ENCODE measurements around the gene TEX48.

Gene TEX48

GRCh38 chr9:114681594-114682332 lies at the start of gene TEX48:
TEX48 (minus strand) TSS chr9:114682192; CDS start chr9:114671723, 10,469 bp downstream.
- DNase-seq = peak; percentile 72

GRCh38 chr9:114731701-114732100 lies 49.7 kb upstream of the TEX48 start:
- no peak for DNase-seq

DNA sequence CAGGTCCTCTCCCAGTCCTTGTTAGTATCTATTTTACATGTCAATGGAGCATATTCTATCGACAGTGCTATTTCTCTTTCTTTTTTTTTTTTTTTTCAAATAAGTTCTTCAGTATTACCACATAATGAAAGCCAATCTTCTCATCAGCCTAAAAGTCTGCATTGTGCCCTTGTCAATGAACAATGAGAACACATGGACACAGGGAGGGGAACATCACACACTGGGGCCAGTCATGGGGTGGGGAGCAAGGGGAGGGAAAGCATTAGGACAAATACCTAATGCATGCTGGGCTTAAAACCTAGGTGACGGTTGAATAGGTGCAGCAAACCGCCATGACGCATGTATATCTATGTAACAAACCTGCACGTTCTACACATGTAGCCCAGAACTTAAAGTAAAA lies 47.7 kb upstream of the TEX48 start:
- DNase-seq = no peak

DNA sequence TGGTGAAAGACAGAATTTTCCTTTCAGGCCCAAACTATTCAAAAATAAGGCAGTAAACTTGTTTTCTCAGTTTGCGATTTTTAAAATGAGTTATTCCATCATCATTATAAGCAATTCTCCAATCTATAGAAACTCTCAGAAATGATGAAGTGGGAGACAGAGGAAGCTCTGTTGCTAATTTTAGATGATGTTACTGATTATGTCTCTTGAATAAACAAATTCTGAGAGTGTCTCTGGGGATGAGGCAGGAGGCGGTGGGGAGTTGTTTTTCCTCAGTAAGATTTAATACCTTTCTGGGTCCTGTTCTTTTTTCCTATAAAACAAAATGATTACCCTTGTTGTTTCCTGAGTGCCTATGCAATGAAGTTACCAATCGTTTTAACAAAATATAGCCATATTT lies 43.9 kb upstream of the TEX48 start:
- DNase-seq = no peak

DNA sequence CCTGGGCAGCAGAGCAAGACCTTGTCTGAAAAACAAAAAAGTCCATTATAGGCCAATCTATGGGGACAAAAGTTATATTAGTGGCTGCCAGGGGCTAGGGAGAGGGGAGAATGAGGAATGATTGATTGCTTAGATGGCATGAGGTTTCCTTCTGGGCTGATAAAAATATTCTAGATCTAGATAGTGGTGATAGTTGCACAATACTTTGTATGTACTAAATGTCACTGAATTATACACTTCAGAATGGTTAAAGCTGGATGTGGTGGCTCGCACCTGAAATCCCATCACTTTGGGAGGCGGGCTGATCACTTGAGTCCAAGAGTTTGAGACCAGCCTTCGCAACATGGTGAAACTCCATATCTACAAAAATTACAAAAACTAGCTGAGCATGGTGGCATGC lies 42.8 kb upstream of the TEX48 start:
- DNase-seq = no peak

DNA sequence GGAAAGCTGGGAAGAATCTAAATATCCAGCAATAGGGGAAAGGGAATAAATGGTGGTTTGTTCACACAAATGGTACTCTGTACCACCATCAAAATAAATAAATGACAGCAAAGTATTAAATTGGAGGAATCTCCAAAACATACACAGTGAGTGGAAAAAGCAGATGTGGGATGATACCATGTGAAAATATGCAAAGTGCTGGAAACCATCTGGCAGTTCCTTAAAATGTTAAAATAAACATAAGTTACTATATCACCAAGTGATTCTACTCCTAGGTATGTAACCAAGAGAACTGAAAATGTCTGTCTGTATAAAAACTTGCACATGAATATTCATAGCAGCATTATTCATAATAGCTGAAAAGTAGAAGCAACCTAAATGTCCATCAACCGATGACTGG lies 41.9 kb upstream of the TEX48 start:
- no peak for DNase-seq

GRCh38 chr9:114722937-114723620 lies 41.1 kb upstream of the TEX48 start:
- no peak for DNase-seq

DNA sequence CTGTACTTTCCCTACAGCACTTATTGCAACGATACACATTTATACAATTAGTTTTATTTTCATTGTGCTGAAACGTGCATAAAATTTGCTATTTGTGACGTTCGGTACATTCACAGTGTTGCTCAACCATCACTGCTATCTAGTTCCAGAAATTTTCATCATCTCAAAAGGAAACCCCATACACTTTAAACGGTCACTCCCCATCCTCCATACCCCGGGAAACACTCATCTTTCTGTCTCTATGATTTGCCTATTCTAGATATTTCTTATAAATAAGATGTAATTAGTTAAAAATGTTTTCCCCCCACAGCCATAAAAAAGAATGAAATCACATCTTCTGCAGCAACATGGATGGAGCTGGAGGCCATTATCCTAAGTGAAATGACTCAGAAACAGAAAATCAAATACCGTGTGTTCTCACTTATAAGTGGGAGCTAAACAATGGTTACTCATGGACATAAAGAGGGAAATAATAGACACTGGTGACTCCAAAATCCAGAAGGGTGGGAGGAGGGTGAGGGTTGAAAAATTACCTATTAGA lies 40.2 kb upstream of the TEX48 start:
- no peak for DNase-seq

DNA sequence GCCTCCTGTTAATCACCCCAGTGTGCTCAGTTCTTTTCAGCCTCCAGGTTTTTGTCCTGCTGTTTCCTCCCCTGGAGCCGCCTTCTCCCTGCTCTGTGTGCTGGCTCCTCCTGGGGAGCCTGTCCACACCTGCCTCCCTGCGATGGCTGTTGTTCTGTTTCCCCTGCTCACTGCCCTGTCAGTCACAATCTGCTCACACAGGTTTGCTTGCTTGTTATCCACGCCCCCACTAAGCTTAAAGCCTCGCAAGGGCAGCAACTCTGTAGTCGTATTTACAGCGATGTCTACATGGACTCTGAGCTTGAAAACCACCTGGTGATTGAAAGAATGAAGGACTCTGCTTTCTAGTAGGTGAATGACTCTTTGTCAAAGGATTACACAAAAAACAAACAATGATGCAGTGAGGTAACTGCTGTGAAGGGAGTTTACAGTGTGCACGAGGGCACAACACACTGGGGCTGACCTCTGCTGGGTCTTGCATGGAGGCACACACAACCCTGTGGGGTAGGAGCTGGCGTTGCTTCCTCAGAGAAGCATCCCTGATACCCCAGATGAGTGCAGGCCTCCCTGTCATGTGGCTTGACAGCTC lies 39.6 kb upstream of the TEX48 start:
- DNase-seq = no peak

DNA sequence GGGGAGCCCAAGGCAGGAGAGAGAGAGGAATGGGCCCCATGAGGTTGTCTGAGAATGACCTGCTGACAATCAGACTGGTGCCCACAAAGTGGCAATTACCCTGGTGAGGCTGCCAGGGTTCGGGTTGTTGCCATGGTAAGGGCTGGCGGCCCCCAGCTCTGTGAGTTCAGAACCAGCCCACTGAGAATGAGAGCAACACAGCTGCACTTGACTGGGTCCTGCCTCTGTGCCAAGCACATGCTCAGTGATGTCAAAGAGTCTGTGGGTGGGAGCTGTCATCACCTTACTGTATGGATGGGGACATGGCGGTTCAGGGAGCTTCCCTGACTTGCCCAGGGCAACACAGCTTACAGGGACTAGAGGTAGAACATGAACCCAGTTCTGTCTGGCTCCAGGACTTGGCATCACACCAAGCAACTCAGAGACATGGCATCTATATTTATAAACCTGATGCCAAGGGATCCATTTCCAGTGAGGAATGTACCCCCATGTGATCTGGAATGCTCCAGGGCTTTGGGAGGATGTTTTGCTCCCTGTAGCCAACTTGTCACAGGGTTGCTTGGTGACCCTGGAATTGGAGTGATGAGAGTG lies 38.2 kb upstream of the TEX48 start:
- DNase-seq = no peak

- no peak for DNase-seq
Observed at GRCh38 chr9:114719290-114719689, 37.3 kb upstream of the TEX48 start.

DNA sequence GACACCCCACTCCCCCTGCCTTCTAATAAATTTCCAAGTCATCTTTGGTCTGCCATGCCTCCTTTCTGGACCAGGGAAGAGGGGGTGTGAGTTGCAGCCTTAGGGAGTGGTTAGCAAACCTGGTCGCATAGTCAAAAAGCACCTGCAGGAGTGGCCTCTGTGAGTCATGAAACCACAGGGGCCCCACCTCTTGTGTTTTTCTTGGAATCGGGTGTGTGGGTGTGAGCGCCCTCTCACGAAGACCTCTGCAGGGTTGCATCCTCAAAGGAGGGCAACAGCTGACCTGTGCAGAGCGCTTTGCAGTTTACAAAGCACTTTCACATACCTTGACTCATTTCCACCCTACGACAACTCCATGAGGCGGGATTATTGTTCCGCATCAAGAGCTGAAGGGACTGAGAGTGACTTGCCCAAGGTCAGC lies 36.8 kb upstream of the TEX48 start:
- DNase-seq = peak; percentile 59

DNA sequence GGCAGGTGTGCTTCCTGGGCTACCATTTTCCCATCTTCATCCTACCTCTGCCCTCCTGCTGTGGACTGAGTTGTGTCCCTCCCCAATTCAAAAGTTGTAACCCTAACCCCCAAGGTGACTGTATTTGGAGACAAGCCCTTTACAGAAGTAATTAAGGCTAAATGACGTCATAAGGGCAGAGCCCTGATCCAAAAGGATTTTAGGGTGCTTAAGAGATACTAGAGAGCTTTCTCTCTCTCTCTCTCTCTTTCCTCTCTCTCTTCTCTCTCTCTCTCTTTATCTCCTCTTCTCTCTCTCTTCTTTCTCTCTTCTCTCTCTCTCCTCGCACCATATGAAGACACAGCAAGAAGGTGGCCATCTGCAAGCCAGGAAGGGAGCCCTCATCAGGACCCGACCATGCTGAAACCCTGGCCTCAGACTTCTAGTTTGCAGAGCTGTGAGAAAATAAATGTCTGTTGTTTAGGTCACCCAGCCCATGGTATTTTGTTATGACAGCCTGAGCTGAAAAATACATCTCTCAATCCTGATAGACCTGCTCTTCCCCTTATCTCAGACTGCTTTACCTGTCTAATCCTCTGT lies 36.0 kb upstream of the TEX48 start:
- DNase-seq = no peak

DNA sequence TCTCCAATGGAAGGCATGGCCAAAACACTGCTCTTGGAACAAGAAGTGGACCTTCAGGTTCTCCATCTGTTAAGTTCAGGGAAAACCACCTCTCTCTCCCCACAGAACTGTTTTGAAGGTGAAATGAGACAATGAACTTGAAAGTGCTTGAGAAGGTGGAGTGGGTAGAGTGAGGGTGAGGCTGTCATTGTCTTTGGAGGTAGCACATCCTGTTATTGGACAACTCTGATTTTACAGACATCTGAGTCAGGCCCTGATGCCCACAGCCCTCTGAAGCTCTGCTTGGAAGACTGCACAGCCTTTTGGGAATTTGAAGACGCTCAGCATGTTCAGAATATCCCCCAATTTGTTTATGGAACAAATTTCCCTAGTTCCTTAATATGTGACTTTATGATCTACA lies 27.6 kb upstream of the TEX48 start:
- DNase-seq = no peak

DNA sequence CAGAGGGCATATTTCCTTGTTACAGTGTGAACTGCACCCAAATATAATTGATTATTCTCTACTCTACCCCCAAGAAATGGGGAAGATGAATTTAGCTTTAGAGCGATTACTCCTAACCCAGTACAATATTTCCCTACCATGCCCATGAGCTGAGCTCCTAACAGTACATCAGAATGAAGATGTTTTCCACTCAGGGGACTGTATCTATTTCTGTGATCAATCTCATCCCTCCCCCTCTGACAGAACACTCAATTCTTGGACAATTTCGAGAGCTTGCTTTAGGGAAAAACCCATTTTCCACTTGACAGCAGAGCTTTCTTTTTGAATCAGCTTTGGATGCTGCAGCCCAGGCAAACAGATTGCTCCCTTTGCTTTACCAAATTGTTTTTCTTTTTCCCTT lies 24.7 kb upstream of the TEX48 start:
- no peak for DNase-seq

DNA sequence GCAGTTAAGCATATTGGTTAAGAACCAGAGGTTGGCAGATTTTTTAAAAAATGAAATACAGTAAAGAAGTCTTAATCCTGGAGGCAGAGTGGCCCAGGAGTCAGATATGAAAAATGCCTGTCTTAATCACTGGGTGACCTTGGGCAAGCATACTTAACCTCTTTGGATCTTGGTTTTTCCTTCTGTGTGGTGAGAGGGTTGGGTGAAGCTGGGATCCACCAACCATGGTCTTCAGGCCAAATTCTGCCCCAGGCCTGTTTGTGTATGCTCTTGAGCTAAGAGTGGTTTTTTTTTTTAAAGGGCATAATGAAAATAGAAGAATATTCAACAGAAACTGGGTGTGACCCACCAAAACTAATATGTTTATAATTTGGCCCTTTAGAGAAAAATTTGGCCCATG lies 20.0 kb upstream of the TEX48 start:
- DNase-seq = no peak

- no peak for DNase-seq
Observed at GRCh38 chr9:114697951-114698351, 16.0 kb upstream of the TEX48 start.

- no peak for DNase-seq
Observed at GRCh38 chr9:114696814-114697544, 15.0 kb upstream of the TEX48 start.

- DNase-seq = no peak
Observed at GRCh38 chr9:114695948-114696347, 14.0 kb upstream of the TEX48 start.

DNA sequence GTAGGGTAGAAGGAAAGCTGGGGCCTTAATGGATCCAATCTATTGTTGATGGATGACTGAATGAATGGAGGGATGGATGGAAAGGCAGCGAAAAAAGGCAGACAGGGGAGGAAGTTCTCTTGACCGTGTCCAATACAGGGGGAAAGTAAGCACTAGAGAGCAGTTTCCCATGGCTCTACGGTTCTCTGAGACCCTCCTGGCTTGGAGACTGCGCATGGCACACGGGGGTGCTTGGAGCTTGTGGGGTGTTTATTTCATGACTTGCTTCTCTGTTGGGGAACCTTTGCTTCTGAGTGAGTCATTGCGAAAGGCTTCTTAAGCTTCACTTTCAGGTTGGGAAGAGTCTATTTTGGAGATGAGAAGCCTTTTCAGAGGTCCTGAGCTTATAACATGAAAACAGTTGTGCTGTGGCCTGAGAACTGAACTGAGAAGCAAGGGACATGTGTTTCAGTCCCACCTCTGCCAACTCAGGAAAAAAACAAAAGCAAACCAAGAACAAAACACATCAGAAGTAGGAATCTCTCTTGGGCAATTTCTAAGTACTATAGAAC lies 12.8 kb upstream of the TEX48 start:
- no peak for DNase-seq

DNA sequence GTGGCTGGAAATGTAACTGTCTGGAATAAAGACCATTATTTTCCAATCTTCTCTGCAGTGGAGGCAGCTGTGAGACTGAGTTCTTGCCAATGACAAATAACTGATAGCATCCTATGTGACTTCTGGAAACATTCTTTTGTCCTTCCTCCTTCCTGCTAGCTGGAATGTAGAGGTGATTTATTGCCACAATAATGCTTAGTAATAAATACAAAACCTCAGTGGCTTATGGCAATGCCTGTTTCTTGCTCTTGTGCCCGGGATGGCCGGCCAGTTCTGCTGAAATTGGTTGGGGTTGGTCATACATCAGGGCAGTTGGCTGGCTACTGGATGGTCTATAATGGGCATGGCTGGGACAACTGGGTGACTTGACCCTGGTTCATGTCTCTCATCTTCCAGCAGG lies 12.2 kb upstream of the TEX48 start:
- DNase-seq = no peak

- DNase-seq = no peak
Observed at GRCh38 chr9:114693248-114693855, 11.4 kb upstream of the TEX48 start.
